Measurements from ENCODE around the gene RAC3. TPM values are rescaled to one million over a fixed set of nuclear protein-coding genes. Genes with fewer than 3 reads are reported as not detected.

The RAC3 gene
- total RNA-seq, 2 experiments from 2014 or later = 5.1 TPM

GRCh38 chr17:82055965-82056728 is 24.7 kb downstream of the RAC3 start:
- POLR2A ChIA-PET = no interaction called here
- CTCF ChIA-PET = interaction anchor here (1.0 kb wide), 1 partner anchor 11 kb away, joined by 4 read pairs; no protein-coding TSS in a partner anchor

- ChIA-PET POLR2A (no interaction called here), CTCF (no interaction called here)
These were observed 25.5 kb downstream of the RAC3 start for GRCh38 chr17:82056729-82057621.

- ChIA-PET POLR2A (no interaction called here), CTCF (no interaction called here)
These were observed 26.9 kb downstream of the RAC3 start for GRCh38 chr17:82058230-82058854.

- CTCF ChIA-PET = no interaction called here
- POLR2A ChIA-PET = no interaction called here
These were observed 27.4 kb downstream of the RAC3 start for GRCh38 chr17:82058855-82059249.

- POLR2A ChIA-PET = no interaction called here
These were observed 28.0 kb downstream of the RAC3 start for GRCh38 chr17:82059272-82060000.

GRCh38 chr17:82060001-82060380 is 28.5 kb downstream of the RAC3 start:
- ChIA-PET POLR2A (no interaction called here), CTCF (interaction anchor here (1.1 to 1.2 kb wide), 2 partner anchors 19 to 46 kb away, joined by 3 read pairs; no protein-coding TSS in a partner anchor)

More at GRCh38 chr17:82059272-82060000, 28.0 kb downstream of the RAC3 start:
- CTCF ChIA-PET = interaction anchor here (1.1 to 1.2 kb wide), 2 partner anchors 19 to 47 kb away, joined by 3 read pairs; no protein-coding TSS in a partner anchor

- ChIA-PET POLR2A (interaction anchor here (0.6 kb wide), 1 partner anchor 23 kb away, joined by 3 read pairs; the partner anchor contains the start of gene DCXR), CTCF (interaction anchor here (1.1 kb wide), 1 partner anchor 46 kb away, joined by 3 read pairs; no protein-coding TSS in a partner anchor)
These were observed 29.1 kb downstream of the RAC3 start for GRCh38 chr17:82060614-82061013.

GRCh38 chr17:82061047-82061925 is 29.8 kb downstream of the RAC3 start:
- CTCF ChIA-PET = interaction anchor here (0.6 kb wide), 1 partner anchor 321 kb away, joined by 5 read pairs; no protein-coding TSS in a partner anchor

GRCh38 chr17:82062076-82062983 is 30.9 kb downstream of the RAC3 start:
- CTCF ChIA-PET = no interaction called here
- POLR2A ChIA-PET = no interaction called here

More at GRCh38 chr17:82061047-82061925, 29.8 kb downstream of the RAC3 start:
- POLR2A ChIA-PET = no interaction called here

- ChIA-PET CTCF (no interaction called here), POLR2A (no interaction called here)
These were observed 31.5 kb downstream of the RAC3 start for GRCh38 chr17:82062984-82063368.

- ChIA-PET CTCF (interaction anchor here (1.0 kb wide), 1 partner anchor 33 kb away, joined by 3 read pairs; no protein-coding TSS in a partner anchor), POLR2A (interaction anchor here (0.6 kb wide), 1 partner anchor 35 kb away, joined by 3 read pairs; no protein-coding TSS in a partner anchor)
These were observed 32.2 kb downstream of the RAC3 start for GRCh38 chr17:82063424-82064415.

- CTCF ChIA-PET = interaction anchor here (0.9 to 2.1 kb wide), 2 partner anchors 13 to 27 kb away, joined by 3 to 5 read pairs; partner anchors contain the start of genes DCXR, GPS1 and RFNG
- POLR2A ChIA-PET = interaction anchor here (0.8 kb wide), 1 partner anchor 34 kb away, joined by 3 read pairs; the partner anchor contains the start of gene FASN
These were observed 33.1 kb downstream of the RAC3 start for GRCh38 chr17:82064433-82065192.

- CTCF ChIA-PET = interaction anchor here (0.7 to 2.1 kb wide), 3 partner anchors 14 to 106 kb away, joined by 3 to 5 read pairs (median 3); partner anchors contain the start of genes DCXR, GPS1 and RFNG
- POLR2A ChIA-PET = interaction anchor here (0.8 kb wide), 1 partner anchor 33 kb away, joined by 3 read pairs; the partner anchor contains the start of gene FASN
These were observed 33.7 kb downstream of the RAC3 start for GRCh38 chr17:82065193-82065637.

- ChIA-PET POLR2A (interaction anchor here (0.6 to 0.8 kb wide), 4 partner anchors 24 to 355 kb away, joined by 3 to 4 read pairs (median 3); partner anchors contain the start of gene FASN), CTCF (interaction anchor here (0.7 to 2.1 kb wide), 6 partner anchors 14 to 110 kb away, joined by 3 to 5 read pairs (median 3); partner anchors contain the start of genes DCXR, GPS1 and RFNG)
These were observed 34.3 kb downstream of the RAC3 start, which contains the start of gene DUS1L for GRCh38 chr17:82065638-82066303. TSS of gene DUS1L (minus strand) at chr17:82065804. CDS start at chr17:82065059, 745 bp downstream.

Measured in activated CD8-positive, alpha-beta memory T cell treated with anti-CD3 and anti-CD28 coated beads for 36 hours (primary cell).